Gastroesophageal sphincter (tissue), 3 donors: ENCODE data around the gene BCL11A.

ENCODE experiments used
- POLR2A ChIP-seq, 2 donors: fragments of 450-650 bp; IDR thresholded peaks; one replicate each; pipeline ENCODE4 v1.6.1; 2017; ENCODE audit warnings: antibody characterized with exemption in 2 of 2, mild to moderate bottlenecking in 2 of 2, moderate library complexity in 1 of 2
- TF ChIP-seq, protein P1 (sequence below), 4 experiments: fragments of 200-600 bp in 2 of 4; fragments of 450-650 bp in 2 of 4; sonication (generic) in 1 of 4; IDR thresholded peaks; one replicate each; pipeline ENCODE4 v1.5.1; 2017 to 2019; ENCODE audit warnings: antibody characterized with exemption in 4 of 4, mild to moderate bottlenecking in 2 of 4, moderate library complexity in 2 of 4

DNA sequence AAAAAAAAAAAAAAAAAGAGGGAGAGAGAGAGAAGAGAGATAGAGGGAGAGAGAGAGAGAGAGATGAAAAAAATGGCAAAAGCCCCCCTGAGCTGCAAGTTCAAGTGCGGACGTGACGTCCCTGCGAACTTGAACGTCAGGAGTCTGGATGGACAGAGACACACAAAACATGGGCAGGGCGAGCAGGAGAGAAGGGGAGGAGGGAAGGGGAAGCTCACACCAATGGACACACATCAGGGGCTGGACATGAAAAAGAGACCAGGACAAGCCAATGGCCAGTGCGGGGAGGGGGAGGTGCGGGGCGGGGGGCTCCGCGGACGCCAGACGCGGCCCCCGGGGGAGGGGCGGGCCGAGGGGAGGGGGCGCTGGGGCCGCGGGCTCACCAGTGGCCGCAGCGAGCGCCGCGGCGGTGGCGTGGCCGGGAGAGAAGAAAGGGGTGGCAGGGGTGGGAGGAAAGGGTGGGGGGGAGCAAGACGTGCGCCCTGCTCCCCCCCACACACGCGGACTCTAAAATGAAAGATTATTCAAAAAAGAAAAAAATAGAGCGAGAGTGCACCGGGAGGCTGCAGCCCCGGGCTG is at the start of gene BCL11A:
- TF ChIP-seq, protein P1, sequence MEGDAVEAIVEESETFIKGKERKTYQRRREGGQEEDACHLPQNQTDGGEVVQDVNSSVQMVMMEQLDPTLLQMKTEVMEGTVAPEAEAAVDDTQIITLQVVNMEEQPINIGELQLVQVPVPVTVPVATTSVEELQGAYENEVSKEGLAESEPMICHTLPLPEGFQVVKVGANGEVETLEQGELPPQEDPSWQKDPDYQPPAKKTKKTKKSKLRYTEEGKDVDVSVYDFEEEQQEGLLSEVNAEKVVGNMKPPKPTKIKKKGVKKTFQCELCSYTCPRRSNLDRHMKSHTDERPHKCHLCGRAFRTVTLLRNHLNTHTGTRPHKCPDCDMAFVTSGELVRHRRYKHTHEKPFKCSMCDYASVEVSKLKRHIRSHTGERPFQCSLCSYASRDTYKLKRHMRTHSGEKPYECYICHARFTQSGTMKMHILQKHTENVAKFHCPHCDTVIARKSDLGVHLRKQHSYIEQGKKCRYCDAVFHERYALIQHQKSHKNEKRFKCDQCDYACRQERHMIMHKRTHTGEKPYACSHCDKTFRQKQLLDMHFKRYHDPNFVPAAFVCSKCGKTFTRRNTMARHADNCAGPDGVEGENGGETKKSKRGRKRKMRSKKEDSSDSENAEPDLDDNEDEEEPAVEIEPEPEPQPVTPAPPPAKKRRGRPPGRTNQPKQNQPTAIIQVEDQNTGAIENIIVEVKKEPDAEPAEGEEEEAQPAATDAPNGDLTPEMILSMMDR (IDR thresholded peaks at IDR 0.05), result no peak
- no peak for TF ChIP-seq POLR2A (IDR thresholded peaks at IDR 0.05)
